GM19240 (cell line): Measurements from ENCODE around the gene SV2B.
A peak's percentile ranks its signal among the peaks of the same experiment; 100 is the strongest.

ENCODE experiments used
- DNase-seq: peaks from one replicate; pipeline ENCODE4 v3.0.0; 2011; ENCODE audit warnings: low spot score; ENCODE audit not compliant: insufficient read length

SV2B gene

GRCh38 chr15:91265416-91265940, 165.4 kb downstream of the SV2B start:
- no peak for DNase-seq

GRCh38 chr15:91268510-91268909, 168.5 kb downstream of the SV2B start:
- no peak for DNase-seq

GRCh38 chr15:91270747-91271146, 170.7 kb downstream of the SV2B start:
- DNase-seq, result no peak

- peak; percentile 24 for DNase-seq
Measured at GRCh38 chr15:91271565-91272153, 171.6 kb downstream of the SV2B start.

- DNase-seq, result no peak
Measured at GRCh38 chr15:91275844-91276243, 175.8 kb downstream of the SV2B start.

GRCh38 chr15:91278951-91279350, 178.9 kb downstream of the SV2B start:
- no peak for DNase-seq

- no peak for DNase-seq
Measured at GRCh38 chr15:91279486-91279885, 179.4 kb downstream of the SV2B start.

- DNase-seq, result no peak
Measured at GRCh38 chr15:91281947-91282346, 181.9 kb downstream of the SV2B start.

- DNase-seq, result no peak
Measured at GRCh38 chr15:91282486-91282885, 182.4 kb downstream of the SV2B start.

GRCh38 chr15:91283155-91283554, 183.1 kb downstream of the SV2B start:
- DNase-seq, result no peak

GRCh38 chr15:91284758-91285466, 184.9 kb downstream of the SV2B start:
- no peak for DNase-seq

GRCh38 chr15:91289324-91289723, 189.3 kb downstream of the SV2B start:
- no peak for DNase-seq

- no peak for DNase-seq
Measured at GRCh38 chr15:91290553-91290952, 190.5 kb downstream of the SV2B start.

- DNase-seq, result peak; percentile 38
Measured at GRCh38 chr15:91291673-91292072, 191.6 kb downstream of the SV2B start.

- DNase-seq, result no peak
Measured at GRCh38 chr15:91294344-91294743, 194.3 kb downstream of the SV2B start.

- DNase-seq, result no peak
Measured at GRCh38 chr15:91294795-91295194, 194.7 kb downstream of the SV2B start.

GRCh38 chr15:91298101-91298500, 198.0 kb downstream of the SV2B start:
- DNase-seq, result no peak

GRCh38 chr15:91302588-91303439, 202.8 kb downstream of the SV2B start:
- DNase-seq, result peak; percentile 47

GRCh38 chr15:91304210-91304609, 204.2 kb downstream of the SV2B start:
- DNase-seq, result no peak

- no peak for DNase-seq
Measured at GRCh38 chr15:91304786-91305185, 204.7 kb downstream of the SV2B start.

- DNase-seq, result no peak
Measured at GRCh38 chr15:91306144-91306543, 206.1 kb downstream of the SV2B start.

- no peak for DNase-seq
Measured at GRCh38 chr15:91307601-91308000, 207.5 kb downstream of the SV2B start.
